HG02642 (cell line): ENCODE data around the gene IDS.

Experiments
- ATAC-seq: cut with Tn5 transposase; IDR thresholded peaks from one replicate; pipeline ENCODE4 v1.9.1; 2021; ENCODE audit warnings: mild to moderate bottlenecking; ENCODE audit not compliant: unreplicated experiment, poor library complexity

The IDS gene

GRCh38 chrX:149470955-149471354 is 34.2 kb downstream of the IDS start:
- ATAC-seq: peak; percentile 91

- no peak for ATAC-seq
These were observed 35.7 kb downstream of the IDS start for GRCh38 chrX:149469406-149469805.

- ATAC-seq: no peak
These were observed 37.2 kb downstream of the IDS start for GRCh38 chrX:149467920-149468319.

- no peak for ATAC-seq
These were observed 37.6 kb downstream of the IDS start for GRCh38 chrX:149467461-149467860.

DNA sequence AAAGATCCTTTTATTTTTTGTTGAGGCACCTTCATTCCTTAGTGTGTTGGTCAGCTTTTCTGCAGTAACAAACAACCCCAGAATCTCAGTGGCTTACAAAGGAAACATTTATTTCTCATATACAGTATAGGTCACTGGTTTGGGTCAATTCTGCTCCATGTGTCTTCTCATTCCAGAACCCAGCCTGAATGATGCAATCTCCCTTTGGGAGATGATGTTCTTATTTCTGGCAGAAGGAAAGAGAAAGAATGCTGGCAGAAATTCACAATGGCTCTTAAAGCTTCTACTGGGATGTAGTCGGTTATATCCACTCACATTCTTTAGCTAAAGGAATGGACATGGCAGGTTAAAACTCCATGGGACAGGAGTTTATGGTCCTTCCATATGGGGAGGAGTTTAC is 42.3 kb downstream of the IDS start:
- ATAC-seq: no peak

- ATAC-seq: no peak
These were observed 43.4 kb downstream of the IDS start for GRCh38 chrX:149461746-149462145.

GRCh38 chrX:149458586-149458985 is 46.5 kb downstream of the IDS start:
- ATAC-seq: no peak

DNA sequence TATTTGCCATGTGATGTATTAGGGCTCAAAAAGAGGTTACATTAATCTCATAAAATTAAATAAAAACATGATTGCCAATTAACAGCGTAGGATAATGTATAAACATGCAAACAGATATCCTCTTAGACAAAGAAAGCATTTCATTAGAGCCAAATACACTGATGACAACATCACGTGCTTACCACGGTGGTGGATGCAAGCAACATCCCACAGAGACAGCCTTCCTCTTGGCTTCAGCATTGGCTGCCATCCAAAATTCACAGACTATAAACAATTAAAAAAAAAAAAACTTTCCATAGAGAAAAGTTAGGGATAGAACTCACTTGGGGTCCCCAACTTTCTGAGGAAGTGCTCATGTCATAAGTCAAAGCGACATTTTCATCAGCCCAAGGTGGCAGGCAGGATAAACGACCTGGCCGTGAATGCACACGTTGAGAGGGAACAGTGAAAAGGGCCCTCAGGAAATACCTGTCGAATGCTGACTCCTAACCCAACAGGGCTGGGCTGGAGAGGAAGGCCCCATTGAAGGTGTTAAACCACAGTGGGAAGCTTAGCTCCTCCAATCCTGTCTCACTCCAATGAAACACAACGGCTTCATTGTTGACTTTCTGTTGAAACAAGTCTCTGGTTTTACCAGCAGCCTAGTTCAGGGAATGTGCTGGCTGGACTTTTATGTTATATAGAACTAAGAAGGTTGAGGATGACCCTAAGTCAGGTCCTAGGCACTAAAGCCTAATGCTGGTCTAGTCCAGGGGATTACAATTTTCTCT is 48.4 kb downstream of the IDS start:
- no peak for ATAC-seq

DNA sequence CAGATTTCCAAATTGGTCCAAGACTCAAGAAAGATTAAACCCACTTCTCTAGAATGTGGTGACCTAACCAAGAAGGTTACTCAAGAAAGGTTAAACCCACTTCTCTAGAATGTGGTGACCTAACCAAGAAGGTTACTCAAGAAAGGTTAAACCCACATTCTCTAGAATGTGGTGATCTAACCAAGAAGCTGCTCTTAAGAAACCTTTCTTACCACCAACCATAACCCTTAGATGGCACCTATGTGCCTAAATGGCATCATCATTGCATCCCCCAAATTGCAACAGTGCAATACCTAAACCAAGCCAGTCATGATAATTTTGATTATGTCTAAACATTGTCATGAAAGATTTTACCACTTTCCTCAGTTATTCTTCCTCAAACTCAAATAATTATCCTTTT is 49.2 kb downstream of the IDS start:
- ATAC-seq: no peak

GRCh38 chrX:149453906-149454822 is 50.9 kb downstream of the IDS start:
- ATAC-seq: no peak

GRCh38 chrX:149453030-149453429 is 52.1 kb downstream of the IDS start:
- ATAC-seq: no peak

GRCh38 chrX:149433451-149433850 is 71.7 kb downstream of the IDS start:
- ATAC-seq: no peak

- no peak for ATAC-seq
These were observed 72.1 kb downstream of the IDS start for GRCh38 chrX:149433051-149433450.
